Suprapubic skin (tissue), 4 donors: ENCODE data around the gene AGAP1. TPM values are rescaled to one million over a fixed set of nuclear protein-coding genes. Genes with fewer than 3 reads are reported as not detected.

Source experiments
- DNase-seq, 2 donors: peaks; one replicate each; pipeline ENCODE4 v3.0.0-alpha.2; 2019; ENCODE audit warnings: low spot score in 2 of 2
- H3K27ac ChIP-seq: fragments of 200-600 bp; sonication (generic); one replicate; pipeline ENCODE4 v1.5.1; 2019
- H3K27me3 ChIP-seq: fragments of 200-600 bp; sonication (generic); one replicate; pipeline ENCODE4 v1.5.1; 2019
- H3K36me3 ChIP-seq: fragments of 200-600 bp; sonication (generic); one replicate; pipeline ENCODE4 v1.5.1; 2019
- H3K4me1 ChIP-seq: fragments of 200-600 bp; sonication (generic); one replicate; pipeline ENCODE4 v1.5.1; 2019
- H3K4me3 ChIP-seq: fragments of 200-600 bp; sonication (generic); one replicate; pipeline ENCODE4 v1.5.1; 2019; ENCODE audit warnings: mild to moderate bottlenecking
- H3K9me3 ChIP-seq: fragments of 200-600 bp; sonication (generic); one replicate; pipeline ENCODE4 v1.5.1; 2019
- EP300 ChIP-seq: sonication (generic); formaldehyde crosslinking; IDR thresholded peaks from one replicate; pipeline ENCODE4 v1.6.1; 2017; ENCODE audit warnings: antibody characterized with exemption
- POLR2A ChIP-seq, 2 donors: fragments of 450-650 bp; IDR thresholded peaks; one replicate each; pipeline ENCODE4 v1.6.1; 2017; ENCODE audit warnings: antibody characterized with exemption in 2 of 2, mild to moderate bottlenecking in 2 of 2, moderate library complexity in 2 of 2
- POLR2AphosphoS5 ChIP-seq, 3 donors: sonication (generic); formaldehyde crosslinking; IDR thresholded peaks; one replicate each; pipeline ENCODE4 v1.6.1; 2017; ENCODE audit warnings: antibody characterized with exemption in 3 of 3
- WGBS: methylation state at CpG from one replicate; pipeline ENCODE4 v1.1.5; 2018; 5-methylcytosine and 5-hydroxymethylcytosine counted together
- total RNA-seq, 4 donors: library from RNA; depleted of rRNA; stranded (reverse); fragments of >200 nt; gene quantifications; one replicate each; pipeline ENCODE4 v1.1.0, GENCODE V29; 2016
- TF ChIP-seq, protein P1 (sequence below), 2 donors: fragments of 200-600 bp in 1 of 2; fragments of 450-650 bp in 1 of 2; sonication (generic) in 1 of 2; IDR thresholded peaks; one replicate each; pipeline ENCODE4 v1.5.1; 2016 to 2019; ENCODE audit warnings: antibody characterized with exemption in 2 of 2, mild to moderate bottlenecking in 1 of 2, moderate library complexity in 1 of 2

AGAP1 gene
- total RNA-seq, 4 donors from 2014 or later, result 14.1 to 30.7 (median 19.4) TPM

DNA sequence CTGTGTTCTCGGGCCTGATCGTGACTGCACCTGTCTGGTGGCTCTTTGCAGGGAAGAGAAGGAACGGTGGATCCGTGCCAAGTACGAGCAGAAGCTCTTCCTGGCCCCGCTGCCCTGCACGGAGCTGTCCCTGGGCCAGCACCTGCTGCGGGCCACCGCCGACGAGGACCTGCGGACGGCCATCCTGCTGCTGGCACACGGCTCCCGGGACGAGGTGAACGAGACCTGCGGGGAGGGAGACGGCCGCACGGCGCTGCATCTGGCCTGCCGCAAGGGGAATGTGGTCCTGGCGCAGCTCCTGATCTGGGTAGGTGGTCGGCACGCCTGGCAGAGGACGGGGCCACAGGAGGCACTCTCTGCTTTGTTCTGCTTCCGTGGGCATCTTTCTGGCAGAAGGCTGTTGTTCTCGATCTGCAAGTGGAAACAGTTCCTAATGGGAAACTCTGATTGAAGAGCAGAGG lies 626.3 kb downstream of the AGAP1 start:
- H3K4me1 ChIP-seq, result no peaks in the 10 kb centered on the region
- no peaks in the 10 kb centered on the region for H3K27me3 ChIP-seq
- DNase-seq, result no peak
- H3K27ac ChIP-seq, result no peak overlapping the region
- 91% methylated on average over 15 of the region's 29 CpGs for WGBS
- no peak for TF ChIP-seq POLR2AphosphoS5 (IDR thresholded peaks at IDR 0.05)
- TF ChIP-seq, protein P1, sequence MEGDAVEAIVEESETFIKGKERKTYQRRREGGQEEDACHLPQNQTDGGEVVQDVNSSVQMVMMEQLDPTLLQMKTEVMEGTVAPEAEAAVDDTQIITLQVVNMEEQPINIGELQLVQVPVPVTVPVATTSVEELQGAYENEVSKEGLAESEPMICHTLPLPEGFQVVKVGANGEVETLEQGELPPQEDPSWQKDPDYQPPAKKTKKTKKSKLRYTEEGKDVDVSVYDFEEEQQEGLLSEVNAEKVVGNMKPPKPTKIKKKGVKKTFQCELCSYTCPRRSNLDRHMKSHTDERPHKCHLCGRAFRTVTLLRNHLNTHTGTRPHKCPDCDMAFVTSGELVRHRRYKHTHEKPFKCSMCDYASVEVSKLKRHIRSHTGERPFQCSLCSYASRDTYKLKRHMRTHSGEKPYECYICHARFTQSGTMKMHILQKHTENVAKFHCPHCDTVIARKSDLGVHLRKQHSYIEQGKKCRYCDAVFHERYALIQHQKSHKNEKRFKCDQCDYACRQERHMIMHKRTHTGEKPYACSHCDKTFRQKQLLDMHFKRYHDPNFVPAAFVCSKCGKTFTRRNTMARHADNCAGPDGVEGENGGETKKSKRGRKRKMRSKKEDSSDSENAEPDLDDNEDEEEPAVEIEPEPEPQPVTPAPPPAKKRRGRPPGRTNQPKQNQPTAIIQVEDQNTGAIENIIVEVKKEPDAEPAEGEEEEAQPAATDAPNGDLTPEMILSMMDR (IDR thresholded peaks at IDR 0.05), result no peak
- no peak for TF ChIP-seq POLR2A (IDR thresholded peaks at IDR 0.05)
- no peak for TF ChIP-seq EP300
- H3K36me3 ChIP-seq, result peaks cover 23% of the 10 kb centered on the region
- no peak overlapping the region for H3K4me3 ChIP-seq
- H3K9me3 ChIP-seq, result no peaks in the 10 kb centered on the region

DNA sequence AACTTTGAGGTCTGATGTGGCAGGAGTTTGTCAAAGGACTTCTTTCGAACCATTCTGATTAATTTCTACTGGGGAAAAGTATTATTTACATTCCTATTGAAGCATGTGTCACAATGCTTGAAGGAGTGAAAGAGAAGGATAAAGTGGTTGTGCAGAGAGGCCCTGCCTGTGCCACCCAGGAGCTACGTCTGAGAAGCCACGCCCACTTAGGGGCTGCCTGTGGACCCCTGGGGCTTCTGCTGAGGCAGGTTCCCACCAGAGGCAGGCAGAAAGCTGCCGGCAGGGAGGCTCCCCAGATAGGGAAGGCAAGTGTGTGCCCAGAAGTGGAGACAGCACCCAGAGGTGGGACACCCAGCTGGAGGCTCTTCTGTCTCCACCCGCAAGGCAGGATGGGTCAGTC lies 627.0 kb downstream of the AGAP1 start:
- 80% methylated on average over 5 of the region's 5 CpGs for WGBS
- DNase-seq, result no peak
- no peaks in the 10 kb centered on the region for H3K9me3 ChIP-seq
- H3K4me3 ChIP-seq, result no peak overlapping the region
- peaks cover 30% of the 10 kb centered on the region for H3K36me3 ChIP-seq
- H3K4me1 ChIP-seq, result no peaks in the 10 kb centered on the region
- no peaks in the 10 kb centered on the region for H3K27me3 ChIP-seq
- TF ChIP-seq, protein P1 (IDR thresholded peaks at IDR 0.05), result no peak
- TF ChIP-seq POLR2AphosphoS5 (IDR thresholded peaks at IDR 0.05) (no peak), POLR2A (IDR thresholded peaks at IDR 0.05) (no peak), EP300 (no peak)
- no peak overlapping the region for H3K27ac ChIP-seq

DNA sequence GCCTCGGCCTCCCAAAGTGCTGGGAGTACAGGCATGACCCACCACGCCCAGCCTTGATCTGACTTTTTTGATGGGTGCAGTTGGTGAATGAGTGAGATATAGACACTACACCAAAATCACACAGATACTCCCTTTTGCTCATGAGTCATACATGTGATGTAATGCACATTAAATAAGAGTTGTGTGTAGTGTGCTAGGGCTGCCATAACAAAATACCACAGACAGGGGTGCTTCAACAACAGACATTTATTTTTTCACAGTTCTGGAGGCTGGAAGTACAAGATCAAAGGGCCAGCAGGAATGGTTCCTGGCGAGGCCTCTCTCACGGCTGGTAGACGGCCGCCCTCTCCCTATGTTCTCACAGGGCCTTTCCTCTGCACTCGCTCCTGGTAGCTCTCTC lies 627.7 kb downstream of the AGAP1 start:
- Histone ChIP-seq H3K27me3 (no peaks in the 10 kb centered on the region), H3K4me3 (no peak overlapping the region), H3K9me3 (no peaks in the 10 kb centered on the region), H3K4me1 (no peaks in the 10 kb centered on the region), H3K27ac (no peak overlapping the region), H3K36me3 (peaks cover 35% of the 10 kb centered on the region)
- TF ChIP-seq POLR2AphosphoS5 (IDR thresholded peaks at IDR 0.05) (no peak), POLR2A (IDR thresholded peaks at IDR 0.05) (no peak), EP300 (no peak)
- TF ChIP-seq, protein P1 (IDR thresholded peaks at IDR 0.05), result no peak
- no peak for DNase-seq
- 94% methylated on average over 7 of the region's 7 CpGs for WGBS

DNA sequence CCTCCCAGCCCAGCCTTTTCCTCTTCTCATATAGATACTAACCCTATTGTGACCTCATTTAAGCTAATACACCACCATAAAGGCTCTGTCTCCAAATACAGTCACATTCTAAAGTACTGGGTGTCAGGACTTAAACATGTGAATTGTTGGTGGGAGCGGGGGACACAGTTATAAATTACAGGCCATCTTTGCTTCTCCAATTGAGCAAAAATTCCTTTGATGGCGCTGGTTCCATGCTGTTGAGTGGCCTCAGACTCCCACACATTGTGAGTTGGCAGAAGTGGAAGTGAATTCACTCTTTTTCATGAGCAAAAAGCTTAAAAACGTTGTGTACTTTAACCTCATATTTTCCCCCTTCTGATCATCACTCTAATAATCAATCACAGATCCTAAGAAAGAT lies 628.4 kb downstream of the AGAP1 start:
- H3K27ac ChIP-seq, result no peak overlapping the region
- no peak overlapping the region for H3K4me3 ChIP-seq
- peaks cover 42% of the 10 kb centered on the region for H3K36me3 ChIP-seq
- no peaks in the 10 kb centered on the region for H3K27me3 ChIP-seq
- no peaks in the 10 kb centered on the region for H3K9me3 ChIP-seq
- TF ChIP-seq EP300 (no peak), POLR2A (IDR thresholded peaks at IDR 0.05) (no peak), POLR2AphosphoS5 (IDR thresholded peaks at IDR 0.05) (no peak)
- no peak for DNase-seq
- 80% methylated on average over 3 of the region's 3 CpGs for WGBS
- no peaks in the 10 kb centered on the region for H3K4me1 ChIP-seq

DNA sequence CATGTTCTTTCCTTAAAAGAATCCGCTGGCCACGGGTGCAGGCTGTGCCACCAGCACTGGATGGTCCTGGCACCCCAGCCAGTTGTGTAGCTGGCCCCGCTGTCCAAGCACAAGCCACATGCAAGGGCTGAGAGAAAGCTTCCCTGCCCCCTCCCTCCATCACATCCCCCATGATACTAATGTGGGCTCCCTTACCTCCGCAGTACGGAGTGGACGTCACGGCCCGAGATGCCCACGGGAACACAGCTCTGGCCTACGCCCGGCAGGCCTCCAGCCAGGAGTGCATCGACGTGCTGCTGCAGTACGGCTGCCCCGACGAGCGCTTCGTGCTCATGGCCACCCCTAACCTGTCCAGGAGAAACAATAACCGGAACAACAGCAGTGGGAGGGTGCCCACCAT lies 629.9 kb downstream of the AGAP1 start:
- no peak for DNase-seq
- no peaks in the 10 kb centered on the region for H3K27me3 ChIP-seq
- WGBS, result 96% methylated on average over 6 of the region's 19 CpGs
- no peak for TF ChIP-seq POLR2A (IDR thresholded peaks at IDR 0.05)
- TF ChIP-seq, protein P1 (IDR thresholded peaks at IDR 0.05), result no peak
- no peak for TF ChIP-seq EP300
- TF ChIP-seq POLR2AphosphoS5 (IDR thresholded peaks at IDR 0.05), result no peak
- H3K9me3 ChIP-seq, result no peaks in the 10 kb centered on the region
- no peak overlapping the region for H3K4me3 ChIP-seq
- H3K4me1 ChIP-seq, result no peaks in the 10 kb centered on the region
- no peak overlapping the region for H3K27ac ChIP-seq
- H3K36me3 ChIP-seq, result peaks cover 42% of the 10 kb centered on the region
